Measurements from ENCODE around the gene GPR142.

DNA sequence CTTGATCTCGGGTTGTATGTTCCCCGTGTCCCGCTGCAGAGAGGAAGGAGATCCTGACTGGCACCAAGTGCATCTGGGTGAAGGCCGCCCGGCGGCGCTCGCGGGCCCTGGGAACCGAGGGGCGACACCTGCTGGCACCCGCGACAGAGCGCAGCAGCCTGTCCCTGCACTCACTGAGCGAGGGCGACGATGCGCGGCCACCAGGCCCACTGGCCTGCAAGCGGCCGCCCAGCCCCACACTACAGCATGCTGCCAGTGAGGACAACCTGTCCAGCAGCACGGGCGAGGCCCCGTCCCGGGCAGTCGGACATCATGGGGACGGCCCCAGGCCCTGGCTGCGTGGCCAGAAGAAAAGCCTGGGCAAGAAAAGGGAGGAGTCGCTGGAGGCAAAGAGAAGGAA lies 13.2 kb upstream of the GPR142 start:
- TF ChIP-seq, protein P1, sequence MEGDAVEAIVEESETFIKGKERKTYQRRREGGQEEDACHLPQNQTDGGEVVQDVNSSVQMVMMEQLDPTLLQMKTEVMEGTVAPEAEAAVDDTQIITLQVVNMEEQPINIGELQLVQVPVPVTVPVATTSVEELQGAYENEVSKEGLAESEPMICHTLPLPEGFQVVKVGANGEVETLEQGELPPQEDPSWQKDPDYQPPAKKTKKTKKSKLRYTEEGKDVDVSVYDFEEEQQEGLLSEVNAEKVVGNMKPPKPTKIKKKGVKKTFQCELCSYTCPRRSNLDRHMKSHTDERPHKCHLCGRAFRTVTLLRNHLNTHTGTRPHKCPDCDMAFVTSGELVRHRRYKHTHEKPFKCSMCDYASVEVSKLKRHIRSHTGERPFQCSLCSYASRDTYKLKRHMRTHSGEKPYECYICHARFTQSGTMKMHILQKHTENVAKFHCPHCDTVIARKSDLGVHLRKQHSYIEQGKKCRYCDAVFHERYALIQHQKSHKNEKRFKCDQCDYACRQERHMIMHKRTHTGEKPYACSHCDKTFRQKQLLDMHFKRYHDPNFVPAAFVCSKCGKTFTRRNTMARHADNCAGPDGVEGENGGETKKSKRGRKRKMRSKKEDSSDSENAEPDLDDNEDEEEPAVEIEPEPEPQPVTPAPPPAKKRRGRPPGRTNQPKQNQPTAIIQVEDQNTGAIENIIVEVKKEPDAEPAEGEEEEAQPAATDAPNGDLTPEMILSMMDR (conservative IDR thresholded peaks at IDR 0.05; ENCODE audit: low read depth, low read length) = peak; percentile 81
- no peak for TF ChIP-seq EZH2 (IDR thresholded peaks at IDR 0.05; ENCODE audit: low read length, unreplicated experiment)
- TF ChIP-seq EZH2phosphoT487 (IDR thresholded peaks at IDR 0.05; ENCODE audit: borderline replicate concordance, low read length) = no peak

Data from PC-3 (cell line).